H4 (cell line): ENCODE results near the gene ADSS1. TPM values are rescaled to one million over a fixed set of nuclear protein-coding genes. Genes with fewer than 3 reads are reported as not detected.

Experiments
- DNase-seq: peaks from one replicate; pipeline ENCODE4 v3.0.0-alpha.2; 2015; ENCODE audit warnings: low spot score
- total RNA-seq: library from RNA; depleted of rRNA; stranded (reverse); fragments of >200 nt; shearing (Covaris generic); gene quantifications from 2 replicates; pipeline ENCODE4 v1.2.3, GENCODE V29; 2014; rRNA removed

Gene ADSS1
- 3.7 and 4.0 TPM in 2 replicates for total RNA-seq

DNA sequence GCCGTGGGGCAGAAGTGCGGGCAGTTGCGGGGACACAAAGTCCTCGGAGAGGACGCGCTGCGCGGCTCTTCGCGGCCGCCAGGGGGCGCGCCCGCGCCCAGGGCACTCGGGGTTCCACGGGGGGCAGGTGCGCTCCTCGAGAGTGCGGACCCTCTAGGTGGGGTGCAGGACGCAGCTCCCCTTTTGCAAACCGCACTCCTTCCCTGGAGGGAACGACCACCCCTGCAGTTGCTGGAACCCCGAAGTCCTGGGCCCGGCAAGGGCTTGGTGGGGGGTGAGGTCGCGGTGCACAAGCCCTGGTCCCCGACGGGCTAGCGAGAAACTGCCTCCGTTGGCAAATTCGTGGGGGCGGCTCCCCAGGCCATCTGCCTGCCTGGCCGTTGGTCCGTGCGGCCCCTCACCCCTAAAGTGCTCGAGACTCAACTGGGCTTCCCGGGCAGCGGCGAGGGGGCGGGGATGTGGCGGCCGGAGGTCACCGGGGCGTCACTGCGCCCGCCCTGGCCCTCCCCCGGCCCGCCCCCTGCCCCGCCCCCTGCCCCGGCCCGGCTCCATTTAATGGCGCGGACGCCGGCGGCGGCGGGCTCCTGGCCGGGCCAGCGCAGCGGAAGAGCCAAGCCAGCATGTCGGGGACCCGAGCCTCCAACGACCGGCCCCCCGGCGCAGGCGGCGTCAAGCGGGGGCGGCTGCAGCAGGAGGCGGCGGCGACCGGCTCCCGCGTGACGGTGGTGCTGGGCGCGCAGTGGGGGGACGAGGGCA is at the start of gene ADSS1:
TSS of gene ADSS1 (plus strand) at position 579 of the 756 bp plus-strand sequence. CDS start at position 621, 42 bp downstream.
- no peak for DNase-seq

DNA sequence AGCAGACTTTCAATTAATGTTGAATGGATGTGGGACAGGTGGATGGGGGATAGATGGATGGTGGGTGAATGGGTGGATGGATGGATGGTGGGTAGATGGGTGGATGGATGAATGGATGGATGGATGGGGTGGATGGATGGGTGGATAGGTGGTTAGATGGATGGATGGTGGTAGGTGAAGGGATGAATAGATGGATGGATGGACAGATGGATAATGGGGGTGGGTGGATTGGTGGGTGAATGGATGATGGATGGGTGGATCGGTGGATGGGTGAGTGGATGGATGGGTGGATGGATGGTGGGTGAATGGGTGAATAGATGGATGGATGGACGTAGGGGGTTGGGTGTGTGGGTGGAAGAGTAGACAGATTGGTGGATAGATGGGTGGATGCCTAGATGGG is 48.6 kb upstream of the ADSS1 start:
- no peak for DNase-seq

DNA sequence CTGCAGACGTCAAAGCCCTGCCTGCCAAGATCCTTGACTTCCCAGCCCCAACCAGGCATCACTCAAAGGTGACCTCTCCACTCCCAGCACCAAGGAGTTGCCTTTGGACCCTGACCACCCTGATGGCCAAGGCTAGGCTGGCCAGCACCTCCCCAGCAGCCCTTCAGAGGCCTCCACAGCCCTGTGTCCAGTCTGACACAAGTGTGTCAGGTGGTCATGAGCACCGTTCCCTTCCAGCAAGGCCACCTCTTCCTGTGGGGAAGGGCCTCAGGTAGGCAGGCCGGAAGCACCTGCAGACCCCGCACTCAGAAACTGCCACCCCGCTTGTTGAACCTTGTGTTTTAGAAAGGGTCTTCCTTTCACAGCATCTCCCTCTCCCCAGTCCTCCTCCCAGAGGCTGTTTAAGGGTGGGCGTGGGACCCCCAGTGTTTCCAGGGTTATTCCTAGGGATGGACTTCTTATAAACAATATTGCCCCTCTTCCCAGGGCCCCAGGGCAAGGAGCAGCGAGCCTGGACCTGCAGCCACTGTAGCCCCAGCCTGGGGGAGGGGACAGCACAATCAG is 47.8 kb upstream of the ADSS1 start:
- DNase-seq = no peak

DNA sequence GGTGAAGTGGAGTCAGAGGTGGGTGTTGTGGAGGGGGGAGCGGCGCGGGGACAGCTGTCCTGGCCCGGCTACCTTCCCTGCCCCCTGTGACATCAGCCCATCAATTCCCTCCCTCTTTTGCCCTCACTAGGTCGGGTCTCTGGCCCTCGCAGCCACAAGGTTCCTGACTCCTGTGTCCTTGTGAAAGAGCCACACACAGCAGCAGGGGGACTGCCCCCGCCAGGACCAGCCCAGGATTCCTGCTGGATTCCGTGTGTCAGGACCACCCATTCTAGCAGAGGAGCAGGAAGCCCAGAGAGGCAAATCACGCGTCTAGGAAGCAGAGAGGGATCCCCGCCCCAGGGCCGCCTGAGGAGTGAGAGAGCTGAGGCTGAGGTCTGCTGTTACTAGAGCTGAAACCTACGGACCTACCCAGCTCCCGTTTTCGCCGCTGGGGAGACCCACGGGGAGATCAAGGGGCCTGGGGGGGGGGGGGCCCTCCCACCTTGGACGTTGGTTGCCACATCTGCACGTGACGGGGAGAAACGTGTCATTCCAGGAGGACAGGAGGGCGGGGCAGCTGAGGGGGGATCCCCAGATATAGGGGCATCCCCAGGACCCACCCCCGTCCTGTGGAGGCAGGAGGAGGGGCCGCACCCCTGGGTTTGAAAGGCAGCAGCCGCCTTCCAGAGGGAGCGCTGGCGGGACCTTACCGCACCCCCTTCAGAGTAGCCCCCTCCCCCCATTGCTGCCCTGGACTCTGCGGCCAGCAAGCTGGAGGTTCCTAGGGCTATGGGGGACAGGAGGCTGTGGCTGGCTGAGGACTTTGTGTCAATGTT is 47.1 kb upstream of the ADSS1 start:
- no peak for DNase-seq

DNA sequence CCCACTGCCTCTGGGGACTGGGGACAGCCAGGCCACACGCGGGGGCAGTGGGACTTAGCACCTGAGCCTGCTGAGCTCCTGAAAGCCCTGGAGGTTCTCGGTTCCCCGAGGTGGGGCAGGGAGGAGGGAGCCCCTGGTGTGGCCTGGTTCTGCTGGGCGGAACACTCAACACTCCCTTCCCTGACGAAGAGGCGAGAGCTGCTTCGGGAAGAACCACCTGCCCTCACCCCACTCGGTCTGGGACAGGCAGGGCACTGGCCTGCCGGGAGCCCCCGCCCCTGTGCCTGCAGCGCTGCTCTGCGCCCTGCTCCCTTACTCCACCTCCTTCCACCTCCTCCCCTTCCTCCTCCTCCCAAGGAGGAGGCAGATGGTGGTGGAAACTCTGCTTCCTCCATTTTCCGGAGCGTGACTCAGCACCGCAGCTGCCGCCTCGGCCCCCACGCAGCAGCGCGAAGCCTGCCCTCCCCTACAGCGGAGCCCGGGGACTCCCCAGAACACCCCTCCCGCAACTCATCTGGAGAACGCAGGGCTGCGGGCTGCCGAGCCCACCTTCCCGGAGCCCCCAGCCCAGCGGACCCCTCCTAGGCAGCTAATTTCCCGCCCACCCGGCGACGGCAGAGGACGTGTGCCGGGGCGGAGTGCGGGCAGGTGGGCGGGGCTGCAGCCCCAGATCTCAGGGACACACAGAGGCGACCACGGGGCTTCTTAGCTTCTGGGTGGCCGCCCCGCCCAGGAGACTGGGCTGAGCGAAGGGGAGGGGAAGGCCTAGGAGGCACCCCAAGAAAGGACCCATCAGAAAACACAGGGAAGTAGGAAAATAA is 46.3 kb upstream of the ADSS1 start:
- peak; percentile 89 for DNase-seq

DNA sequence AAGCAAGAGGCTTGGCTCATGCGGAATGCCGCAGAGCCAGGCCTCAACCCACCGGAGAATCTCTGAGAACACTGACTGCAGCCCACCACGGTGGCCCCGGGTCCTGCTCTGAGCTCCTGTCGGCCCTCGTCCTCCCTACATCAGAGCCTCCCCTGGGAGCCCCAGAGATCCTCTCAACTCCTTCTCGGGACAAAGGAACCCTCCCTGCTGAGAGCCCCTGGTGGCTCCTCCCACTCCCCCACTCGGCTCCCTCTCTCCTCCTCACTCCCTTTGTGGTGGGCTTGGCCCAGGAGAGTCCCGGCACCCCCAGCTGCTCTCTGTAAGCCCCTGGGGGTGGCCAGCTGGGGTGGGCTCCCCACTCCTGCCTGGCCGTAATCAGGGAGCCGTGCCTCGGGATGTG is 45.7 kb upstream of the ADSS1 start:
- DNase-seq = peak; percentile 39

DNA sequence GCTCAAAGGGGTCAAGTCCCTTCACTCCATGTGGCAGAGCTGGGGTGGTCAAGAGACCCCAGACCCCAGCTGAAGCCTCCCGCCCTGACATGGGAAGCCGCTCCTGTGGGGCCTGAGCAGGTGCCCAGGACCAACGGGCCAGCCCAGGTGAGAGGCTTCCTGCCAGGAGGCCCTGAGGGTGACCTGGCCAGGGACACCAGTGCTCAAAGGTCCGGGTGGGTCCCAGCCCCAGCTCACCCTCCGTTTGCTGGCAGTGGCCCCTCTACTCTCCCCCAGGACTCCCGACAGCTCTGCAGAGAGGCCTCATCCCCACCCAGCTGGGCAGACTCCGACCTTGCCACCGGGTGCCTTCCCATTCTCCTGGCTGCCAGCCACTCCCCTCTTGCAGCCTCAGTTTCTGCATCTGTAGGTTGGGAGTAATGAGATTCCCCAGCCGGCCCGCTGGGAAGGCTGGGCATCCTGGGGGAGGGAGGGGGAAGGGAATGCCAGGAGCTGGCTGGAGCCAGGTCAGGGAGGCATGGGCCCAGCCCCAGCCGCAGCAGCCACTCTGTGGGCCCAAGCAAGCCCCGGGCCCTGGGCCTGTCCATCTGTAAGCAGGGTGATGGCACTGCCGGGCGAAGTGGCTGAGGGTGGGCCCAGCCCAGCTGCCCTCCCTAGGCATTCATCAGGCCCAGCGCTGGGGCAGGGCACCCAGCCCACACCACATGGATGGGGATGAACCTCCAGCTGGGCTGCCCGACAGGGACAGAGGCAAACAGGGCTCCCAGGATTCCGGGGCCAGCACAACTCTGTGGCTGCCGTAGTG is 44.9 kb upstream of the ADSS1 start:
- no peak for DNase-seq

DNA sequence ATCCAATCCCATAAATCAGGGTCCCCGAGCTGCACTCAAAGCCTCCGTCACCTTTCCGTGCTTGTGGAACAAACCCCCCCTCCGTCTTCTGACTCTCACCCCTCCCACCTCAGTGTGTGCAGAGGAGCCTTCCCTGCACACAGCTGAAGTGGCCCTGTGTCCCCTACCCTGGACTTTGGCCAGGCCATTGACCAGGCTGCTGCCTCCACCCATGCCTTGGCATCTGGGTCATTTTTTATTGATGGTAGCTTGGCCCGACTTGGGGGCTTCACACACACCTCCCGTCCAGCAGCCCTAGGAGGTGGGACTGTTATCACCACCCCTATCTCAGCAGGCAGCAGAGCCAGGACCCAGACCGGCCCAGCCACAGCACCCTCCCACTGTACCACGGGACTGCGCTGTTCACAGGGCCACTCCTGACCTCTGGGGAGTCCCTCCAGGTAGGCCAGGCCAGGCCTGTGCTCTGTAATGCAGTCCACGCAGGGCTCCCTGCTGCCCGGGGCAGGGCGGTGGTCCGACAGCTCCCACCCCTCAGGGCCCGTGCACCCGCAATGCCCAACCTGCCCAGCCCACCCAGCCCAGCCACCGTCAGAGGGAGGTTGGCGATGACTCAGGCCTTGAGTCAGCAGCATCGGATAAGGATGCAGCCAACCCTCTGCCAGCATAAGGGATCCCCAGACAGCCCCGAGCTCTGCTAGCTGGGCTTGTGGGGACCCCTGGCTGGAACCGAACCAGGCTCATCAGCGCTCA is 43.8 kb upstream of the ADSS1 start:
- peak; percentile 80 for DNase-seq

DNA sequence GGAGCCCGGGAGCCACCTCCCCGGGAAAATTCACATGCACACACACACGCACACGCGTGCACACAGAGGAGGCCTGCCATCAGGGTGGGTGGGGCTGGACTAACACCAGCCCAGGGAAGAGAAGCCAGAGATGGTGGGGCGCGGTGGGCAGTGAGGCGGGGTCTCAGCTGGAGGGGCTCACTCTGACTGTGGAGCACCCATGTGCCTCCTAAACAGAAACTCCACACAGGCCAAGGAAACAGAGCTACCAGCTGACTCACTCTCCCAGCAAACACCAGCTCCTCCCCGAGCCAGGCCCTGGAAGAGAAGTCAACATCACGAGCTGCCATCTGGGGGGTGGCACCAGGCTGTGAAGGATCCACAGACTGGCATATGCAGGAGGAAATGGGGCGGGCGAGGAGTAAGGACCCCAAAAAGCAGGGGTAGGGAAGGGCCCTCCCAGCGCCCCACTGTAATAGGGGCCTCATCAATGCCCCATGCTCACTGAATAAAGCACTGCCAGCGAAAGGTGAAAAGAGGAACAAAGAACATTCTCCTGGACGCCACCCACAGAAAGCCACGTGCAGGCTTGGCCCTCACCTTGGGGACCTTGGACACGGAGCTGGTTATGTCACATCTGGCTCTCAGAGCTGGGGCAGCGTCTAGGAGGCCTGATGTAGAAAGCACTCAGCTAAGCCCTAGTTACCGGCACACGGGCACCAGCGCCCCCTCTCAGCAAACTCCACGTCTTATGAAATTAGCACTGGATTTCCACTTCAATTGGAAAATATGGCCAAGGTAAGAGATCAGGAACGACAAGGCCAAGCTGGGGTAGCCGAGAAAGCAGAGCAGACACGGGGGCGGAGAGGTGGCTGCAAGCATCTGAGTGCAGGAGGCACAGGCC is 43.0 kb upstream of the ADSS1 start:
- peak; percentile 82 for DNase-seq

DNA sequence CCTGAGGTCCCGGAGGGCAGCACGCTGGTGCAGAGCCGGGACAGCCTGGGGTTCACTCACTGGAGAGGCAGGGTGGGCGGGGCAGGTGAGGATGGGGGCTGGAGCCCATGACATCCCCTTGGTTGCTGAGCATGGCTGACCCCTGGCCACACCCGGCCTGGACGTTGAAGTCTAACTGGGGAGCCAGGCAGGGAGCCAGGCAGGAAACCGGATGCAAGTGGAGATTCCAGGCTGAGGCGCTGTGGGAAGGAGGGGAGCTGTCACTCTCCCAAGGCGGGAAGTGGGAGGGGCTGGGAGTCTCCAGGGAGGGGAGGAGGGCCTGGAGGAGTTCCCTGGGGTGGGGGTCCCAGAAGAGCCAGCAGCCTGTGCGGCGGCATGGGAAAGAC is 42.3 kb upstream of the ADSS1 start:
- DNase-seq = peak; percentile 91

DNA sequence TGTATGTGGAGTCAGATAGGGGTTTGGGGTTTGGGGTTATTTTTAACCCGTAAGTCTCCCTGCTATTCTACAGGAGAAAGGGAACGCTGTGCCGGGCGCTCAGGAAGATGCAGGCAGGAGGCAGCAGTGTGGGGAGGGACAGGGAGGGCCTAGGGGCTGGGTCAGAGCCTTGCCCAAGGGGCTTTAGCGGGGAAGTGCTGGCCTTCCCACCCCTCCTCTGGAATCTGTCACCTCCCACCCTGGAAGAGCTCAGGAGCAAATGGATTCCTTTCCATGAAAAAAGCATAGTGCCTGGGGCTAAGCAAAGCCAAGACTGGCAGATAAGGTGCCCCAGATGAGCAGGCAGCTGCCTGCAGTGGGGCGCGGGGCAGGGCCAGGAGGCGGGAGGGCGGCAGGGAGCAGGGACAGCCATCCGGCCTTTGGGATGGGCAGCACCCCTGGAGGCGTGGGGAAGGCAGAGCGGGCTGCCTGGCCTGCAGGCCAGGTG is 41.9 kb upstream of the ADSS1 start:
- DNase-seq = peak; percentile 69

DNA sequence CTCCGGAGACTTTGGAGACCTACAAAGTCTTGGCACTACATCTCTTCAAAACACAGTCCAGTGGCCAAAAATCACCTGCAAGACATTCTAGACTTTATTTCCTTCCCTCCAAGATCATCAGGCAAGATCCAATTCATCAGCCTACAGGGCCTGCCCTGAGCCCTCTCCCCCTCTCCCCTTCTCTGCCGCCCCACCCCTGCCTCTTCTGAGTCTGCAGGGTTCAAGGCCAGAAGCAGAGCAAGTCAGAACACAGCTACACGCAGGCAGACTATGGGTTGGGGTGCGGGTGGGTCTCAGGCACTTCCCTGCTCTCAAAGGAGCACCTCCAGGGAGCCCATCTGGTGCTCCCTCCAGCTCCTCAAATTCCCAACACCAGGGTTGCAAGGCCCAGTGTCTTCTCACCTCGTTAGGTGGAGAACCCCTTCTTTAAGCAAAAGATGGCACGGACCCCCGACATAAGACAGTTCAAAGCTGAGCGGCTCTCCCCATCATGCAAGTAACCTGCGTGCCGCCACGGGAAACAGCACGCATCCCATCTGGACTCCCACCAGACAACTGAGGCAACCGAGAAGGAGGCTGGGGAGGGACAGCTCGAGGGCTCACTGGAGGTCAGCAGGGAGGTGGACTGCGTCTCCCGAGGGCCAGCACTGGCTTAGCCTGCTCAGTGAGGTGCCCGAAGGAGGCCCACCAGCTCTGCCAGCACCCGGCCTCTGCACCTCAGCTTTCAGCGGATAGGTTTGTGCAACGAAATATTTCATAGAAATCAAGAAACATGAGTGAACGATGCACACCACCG is 40.2 kb upstream of the ADSS1 start:
- no peak for DNase-seq

DNA sequence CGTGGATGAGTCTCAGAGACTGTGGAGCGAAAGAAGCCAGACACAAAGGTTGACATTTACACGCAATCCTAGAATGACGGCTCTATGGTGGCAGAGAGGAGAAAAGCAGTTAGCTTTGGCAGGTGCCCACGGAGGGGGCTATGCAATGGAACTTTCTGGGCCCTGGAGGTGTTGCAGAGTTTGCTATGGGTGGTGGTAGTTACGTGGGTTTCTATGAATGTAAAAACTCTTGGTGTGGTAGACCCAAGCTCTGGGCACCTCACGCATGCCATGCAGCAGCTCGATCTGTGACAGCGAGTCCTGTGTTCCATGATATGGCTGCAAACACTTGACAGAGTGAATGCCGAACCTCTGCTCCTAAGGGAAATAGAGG is 39.6 kb upstream of the ADSS1 start:
- DNase-seq = no peak

DNA sequence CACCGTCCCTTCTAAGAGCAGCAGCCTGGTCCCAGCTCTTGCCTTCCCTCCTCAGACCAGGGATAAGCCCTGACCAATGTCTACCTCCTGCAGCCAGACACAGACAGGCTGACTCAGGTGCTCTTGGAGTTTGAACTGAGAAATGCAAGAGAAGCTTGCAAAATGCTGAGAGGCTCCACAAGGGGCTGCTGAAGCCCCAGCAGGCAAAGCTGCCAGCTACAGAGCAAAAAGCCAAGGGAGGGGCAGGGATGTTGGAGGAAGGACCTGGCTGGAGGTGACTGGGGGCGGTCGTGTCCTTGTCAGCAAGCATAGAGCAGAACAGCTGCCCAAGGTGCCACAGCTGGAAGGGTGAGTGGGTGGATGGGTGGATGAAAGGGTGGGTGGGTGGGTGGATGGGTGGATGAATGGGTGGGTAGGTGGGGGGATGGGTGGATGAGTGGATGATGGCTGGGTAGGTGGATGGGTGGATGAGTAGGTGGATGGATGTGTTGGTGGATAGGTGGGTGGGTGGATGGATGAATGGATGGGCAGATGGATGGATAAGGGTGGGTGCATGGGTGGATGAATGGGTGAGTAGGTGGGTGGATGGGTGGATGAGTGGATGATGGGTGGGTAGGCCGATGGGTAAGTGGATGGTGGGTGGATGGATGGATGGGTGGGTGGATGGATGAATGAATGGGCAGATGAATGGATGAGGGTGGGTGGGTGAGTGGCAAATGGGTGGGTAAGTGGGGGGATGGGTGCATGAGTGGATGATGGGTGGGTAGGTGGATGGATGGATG is 38.6 kb upstream of the ADSS1 start:
- no peak for DNase-seq

DNA sequence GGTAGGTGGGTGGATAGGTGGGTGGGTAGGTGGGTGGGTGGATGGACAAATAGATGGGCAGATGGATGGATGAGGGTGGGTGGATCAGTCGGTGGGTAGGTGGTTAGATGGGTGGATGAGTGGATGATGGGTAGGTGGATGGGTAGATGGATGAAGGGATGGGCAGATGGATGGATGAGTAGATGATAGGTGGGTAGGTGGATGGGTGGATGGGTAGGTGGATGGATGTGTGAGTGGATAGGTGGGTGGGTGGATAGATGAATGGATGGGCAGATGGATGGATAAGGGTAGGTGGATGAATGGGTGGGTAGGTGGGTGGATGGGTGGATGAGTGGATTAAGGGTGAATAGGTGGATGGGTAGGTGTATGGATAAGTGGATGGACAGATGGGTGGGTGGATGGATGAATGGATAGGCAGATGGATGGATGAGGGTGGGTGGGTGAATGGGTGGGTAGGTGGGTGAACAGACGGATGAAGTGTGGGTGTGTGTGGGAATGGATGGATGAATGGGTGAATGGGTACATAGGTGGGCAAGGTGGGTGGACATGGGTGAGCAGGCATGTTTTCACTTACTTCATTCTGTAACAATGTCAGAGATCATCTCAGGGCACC is 37.9 kb upstream of the ADSS1 start:
- no peak for DNase-seq

DNA sequence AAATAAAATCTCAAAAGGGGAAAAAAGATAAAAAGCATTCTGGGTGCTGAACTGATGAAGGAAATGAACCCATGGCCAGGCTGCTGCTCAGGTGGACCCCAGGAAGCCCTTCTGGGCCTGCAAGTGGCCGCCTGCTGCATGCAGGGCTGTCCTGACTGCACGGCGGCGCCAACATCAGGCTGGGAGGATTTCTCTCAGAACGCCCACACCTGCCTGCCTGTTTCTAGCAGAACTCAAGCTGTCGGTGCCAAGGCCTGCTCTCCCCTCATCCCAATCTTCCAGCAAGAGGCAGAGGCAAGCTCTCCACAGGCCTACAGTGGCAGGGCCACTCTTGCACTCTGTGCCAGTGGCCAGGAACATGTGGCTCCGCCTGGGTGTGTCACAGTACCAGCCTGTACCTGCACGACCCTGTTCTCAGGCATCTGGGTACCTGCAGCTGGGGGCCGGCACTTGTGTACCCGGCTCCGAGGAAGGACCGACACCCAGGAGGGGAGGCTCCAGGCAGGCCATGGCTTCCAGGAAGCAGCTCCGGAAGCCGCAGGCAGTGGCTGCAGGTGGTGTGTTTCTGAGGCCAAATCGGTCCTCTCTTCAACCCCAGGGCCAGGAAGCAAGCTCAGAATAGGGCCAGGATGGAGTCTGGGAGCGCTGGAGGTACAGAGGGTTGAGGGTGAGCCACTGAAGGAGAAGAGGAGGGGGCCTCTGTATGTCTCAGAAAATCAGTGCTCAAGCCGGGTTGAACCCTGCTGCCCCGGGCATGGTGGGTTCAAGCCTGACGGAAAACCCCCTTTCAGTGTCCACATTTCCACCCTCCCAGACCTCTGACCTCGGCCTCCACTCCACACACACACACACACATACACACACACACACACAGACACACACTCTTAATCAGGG is 37.2 kb upstream of the ADSS1 start:
- no peak for DNase-seq
